ENCODE measurements around the gene TMEM72.
"Not testable (repeated sequence)": the region's sequence is repeated elsewhere in the genome, so short reads cannot be mapped to it uniquely, and the experiment has no call there.

The TMEM72 gene

GRCh38 chr10:44911081-44911540 is at the start of gene TMEM72:
TMEM72 (plus strand) TSS chr10:44911337; CDS start chr10:44911513, 176 bp downstream.
- DNase-seq, result no peak

GRCh38 chr10:44862006-44862751 is 49.0 kb upstream of the TMEM72 start:
- no peak for DNase-seq

DNA sequence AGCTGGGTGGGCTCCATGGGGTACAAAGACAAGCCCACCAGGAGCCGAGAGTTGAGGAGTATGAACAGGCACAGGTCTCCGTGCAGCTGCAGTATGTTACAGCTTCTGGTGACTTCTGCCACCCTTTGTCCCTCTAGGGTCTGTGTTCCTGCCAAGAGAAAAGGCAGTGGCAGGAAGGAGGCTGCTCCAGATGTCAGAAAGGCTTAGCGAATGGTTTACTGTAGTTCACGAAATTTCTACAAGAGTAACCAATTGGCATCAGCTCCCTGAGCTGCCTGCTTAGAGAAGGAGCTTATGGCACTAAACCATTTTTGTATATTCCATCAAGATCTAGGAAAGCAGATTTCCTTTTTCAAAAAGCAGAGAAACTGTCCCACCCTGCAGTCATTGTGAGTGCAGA is 48.2 kb upstream of the TMEM72 start:
- no peak for DNase-seq

- no peak for DNase-seq
Measured at GRCh38 chr10:44863344-44864047, 47.6 kb upstream of the TMEM72 start.

DNA sequence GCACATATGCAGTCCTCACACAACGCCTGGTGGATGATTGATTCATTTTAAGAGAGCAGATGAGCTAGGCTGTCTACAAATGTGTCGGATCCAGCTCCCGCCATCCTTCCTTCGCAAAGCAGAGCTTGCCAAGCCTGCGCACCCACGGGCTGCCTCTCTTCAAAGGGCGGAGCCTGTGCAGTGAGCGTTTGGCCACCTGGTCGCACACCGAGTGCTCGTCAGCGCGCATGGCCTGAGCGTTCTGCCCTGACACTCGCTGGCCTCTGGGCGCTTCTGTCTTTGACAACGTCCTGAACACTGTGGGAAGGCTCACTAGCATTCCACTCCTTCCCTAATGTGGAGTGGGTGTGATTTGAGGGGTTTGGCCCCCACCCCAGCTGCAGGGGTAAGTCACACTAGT is 47.1 kb upstream of the TMEM72 start:
- peak in 1 of 2 donors; percentile 17 for DNase-seq

DNA sequence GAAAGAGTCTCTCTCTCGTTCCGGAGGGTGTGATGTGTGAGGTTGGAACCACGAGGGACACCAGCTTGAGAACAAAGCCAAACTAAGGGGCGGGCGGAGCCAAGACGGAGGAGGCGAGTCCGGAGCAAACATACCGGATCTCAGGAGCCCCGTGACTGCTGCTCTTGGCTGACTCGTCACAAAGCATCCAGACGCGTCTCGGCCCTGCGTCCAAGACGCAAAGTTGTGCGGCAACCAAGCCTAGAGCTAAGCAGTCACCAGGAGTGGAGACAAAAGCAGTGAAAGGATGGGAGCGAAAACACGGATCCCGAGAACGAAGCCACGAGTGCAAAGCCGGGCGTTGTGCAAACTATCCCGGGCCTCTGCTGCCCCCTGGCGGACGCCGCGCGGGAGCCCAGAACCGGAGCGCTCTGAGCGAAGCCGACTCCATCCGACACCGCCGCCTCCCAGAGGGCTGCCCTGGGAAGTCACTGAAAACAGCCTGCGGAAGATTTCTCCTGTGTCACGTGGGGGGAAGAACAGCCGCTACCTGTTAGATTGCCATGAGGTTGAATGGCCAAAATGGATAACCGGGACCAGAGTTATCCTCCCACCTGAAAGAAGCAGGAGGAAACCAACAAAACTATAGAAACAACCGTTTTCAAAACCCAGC is 46.4 kb upstream of the TMEM72 start:
- peak; percentile 81 to 88 for DNase-seq

DNA sequence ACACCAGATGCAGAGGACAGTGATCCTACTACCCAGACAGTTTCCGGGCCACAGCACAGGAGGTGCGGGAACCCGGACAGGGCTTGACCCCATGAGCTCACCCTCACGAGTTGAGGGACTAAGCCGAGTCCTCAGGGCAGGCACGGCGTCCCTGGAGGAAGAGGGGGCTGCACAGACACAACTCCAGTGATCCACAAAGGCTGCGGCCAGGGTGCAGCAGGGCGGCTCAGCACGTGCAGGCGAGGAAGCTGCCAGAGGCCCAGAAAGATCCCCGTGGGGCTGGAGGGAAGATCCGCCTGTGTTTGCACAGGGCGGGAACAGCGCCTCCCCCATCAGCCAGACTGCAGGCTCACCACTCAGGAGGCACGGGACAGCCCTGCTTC is 45.9 kb upstream of the TMEM72 start:
- DNase-seq, result no peak

- not testable (repeated sequence) for DNase-seq
Measured at GRCh38 chr10:44866367-44866766, 44.8 kb upstream of the TMEM72 start.

DNA sequence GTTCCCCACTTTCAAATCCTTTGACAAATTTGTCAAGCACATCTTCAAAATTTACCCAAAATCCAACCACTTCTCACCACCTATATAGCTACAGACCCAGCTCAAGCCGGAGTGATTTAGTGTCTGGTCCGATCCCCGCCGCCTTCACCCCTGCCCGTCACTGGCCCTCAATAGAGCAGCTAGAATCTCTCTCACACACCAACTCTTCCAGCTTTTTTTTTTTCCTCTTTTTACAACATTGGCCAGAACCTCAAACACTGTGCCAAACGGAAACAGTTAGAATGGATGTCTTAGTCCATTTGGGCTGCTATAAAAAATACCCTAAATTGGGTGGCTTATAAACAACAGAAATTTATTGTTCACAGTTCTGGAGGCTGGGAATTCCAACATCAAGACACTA is 41.1 kb upstream of the TMEM72 start:
- no peak for DNase-seq

DNA sequence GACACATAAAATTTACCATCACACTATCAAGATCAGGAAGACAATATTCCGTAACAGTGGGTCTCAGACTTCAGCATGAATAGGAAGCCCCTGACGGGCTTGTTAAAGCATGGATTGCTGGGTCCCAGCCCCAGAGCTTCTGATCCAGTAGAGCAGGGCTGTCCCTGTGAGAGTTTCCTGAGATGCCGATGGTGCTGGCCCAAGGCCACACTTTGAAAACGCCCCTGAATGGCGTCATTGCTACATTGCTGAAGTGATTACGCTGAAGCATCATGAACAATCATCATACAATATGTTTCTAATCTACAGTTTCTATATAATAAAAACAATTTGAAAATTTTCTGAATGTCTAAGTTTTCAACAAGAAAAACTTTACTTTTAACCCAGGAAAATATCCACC is 38.0 kb upstream of the TMEM72 start:
- no peak for DNase-seq

DNA sequence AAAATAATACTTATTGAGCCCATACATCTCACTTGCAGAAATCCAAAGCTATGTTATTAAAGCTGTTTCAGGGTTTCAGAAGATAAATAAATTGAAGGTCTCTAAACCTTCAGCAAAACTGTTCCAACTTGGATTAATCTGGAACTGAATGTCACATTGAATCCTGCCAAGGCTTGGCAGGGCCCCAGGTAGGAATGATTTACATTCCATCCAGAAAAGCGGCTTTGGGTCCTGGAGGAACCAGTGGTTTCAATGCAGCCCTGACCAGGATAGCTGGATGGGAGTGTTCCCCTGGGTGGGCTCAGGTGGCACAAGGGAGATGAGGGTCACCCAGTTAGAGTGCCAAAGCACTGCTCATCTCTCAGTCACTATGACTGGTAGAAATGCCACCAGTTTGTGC is 37.0 kb upstream of the TMEM72 start:
- peak in 1 of 2 donors; percentile 6 for DNase-seq

GRCh38 chr10:44878706-44879530 is 32.2 kb upstream of the TMEM72 start:
- DNase-seq, result peak; percentile 81 to 88

DNA sequence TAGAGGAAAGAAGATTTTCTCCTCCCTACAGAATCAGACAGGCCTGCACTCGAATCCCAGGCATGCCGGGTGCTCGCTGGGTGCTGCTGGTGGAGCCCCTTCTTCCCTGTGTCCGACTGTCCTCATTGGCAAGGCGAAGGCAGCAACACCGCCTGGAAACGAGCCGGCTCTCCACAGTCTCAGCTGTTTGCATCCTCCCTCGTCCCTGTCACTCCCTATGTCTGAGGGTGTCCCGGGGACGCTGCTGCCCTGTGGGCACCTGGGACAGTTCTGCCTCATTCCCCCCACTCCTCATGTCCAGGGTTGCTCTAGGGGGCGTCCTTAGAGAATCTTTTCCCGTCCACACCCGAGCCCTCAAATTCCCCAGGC is 31.6 kb upstream of the TMEM72 start:
- DNase-seq, result no peak

- DNase-seq, result no peak
Measured at GRCh38 chr10:44880090-44880715, 30.9 kb upstream of the TMEM72 start.

- no peak for DNase-seq
Measured at GRCh38 chr10:44881649-44882048, 29.5 kb upstream of the TMEM72 start.

DNA sequence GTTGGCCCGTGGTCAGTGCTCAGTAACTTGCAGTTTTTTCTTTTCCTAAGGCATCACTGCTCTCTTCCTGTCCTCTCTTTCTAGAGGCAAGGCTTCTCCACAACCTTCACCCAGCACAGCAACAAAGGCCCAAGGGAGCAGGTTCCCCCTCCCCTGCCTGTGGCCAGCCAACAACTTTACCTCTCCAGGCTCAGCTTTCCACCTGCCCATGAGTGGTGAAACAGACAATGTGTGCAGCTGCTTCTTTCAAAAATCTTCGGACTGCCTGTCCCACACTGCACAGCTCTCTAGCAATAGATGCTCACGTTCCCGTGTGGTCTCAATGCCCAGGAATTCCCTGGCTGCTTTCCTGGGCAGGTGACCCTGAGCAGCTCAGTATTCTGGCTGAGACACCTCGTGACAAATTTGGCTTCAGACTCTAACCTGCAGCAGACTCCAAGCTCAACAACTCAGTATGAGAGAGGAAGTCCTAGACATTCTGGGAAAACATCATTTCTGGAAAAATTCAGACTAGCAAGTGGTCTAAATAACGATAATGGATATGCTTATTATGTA is 28.9 kb upstream of the TMEM72 start:
- no peak for DNase-seq

DNA sequence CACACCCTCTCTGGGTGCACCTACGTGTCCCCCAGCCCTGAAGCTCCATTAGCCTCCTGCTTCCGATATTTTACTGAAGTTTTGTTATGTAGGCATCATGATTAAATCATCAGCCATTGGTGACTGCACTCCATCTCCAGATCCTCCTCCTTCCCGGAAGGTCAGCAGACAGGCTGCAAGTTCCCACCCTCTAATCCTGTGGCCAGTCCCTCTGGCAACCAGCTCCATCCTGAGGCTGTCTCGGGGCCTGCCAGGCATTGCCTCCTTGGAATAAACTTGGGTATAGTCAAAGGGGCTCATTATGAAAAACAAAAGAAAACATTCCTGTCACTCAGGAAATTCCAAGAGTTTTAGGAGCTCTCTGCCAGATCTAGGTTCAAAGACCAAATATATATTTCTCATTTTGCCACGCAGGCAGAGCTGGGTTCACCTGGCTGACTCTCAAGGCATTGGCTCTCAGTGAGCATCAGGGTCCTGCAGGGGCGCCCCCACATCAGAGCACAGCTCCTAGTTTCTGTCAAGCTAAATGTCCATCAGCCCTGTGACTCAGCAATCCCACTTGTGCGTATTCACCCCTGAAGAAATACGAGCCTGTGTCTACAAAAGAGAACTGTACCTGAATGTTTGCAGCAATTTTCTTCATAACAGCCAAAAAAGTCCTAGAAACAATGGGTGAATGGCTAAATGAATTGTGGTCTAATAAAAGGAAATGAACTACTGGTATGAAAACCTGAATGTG is 27.4 kb upstream of the TMEM72 start:
- no peak for DNase-seq

- no peak for DNase-seq
Measured at GRCh38 chr10:44885710-44886109, 25.4 kb upstream of the TMEM72 start.

DNA sequence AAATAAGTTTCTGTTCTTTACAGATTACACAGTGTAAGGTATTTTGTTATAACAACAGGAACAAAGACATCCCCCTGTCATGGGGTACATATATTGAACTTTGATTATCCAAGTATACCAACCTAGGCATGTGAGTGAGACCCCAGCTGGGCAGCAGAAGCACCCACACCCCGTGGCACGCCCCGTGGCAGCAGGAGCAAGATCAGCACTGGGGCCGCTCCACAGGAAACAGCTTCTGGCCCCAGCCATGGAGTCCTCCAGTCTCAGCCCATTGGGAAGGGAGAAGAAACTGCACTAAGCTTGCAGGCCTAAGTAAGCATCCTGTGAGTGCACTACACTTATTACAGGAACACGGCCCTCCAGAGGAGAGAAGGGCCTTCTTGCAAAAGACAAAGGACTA is 24.2 kb upstream of the TMEM72 start:
- DNase-seq, result no peak

GRCh38 chr10:44888886-44889285 is 22.3 kb upstream of the TMEM72 start:
- no peak for DNase-seq

DNA sequence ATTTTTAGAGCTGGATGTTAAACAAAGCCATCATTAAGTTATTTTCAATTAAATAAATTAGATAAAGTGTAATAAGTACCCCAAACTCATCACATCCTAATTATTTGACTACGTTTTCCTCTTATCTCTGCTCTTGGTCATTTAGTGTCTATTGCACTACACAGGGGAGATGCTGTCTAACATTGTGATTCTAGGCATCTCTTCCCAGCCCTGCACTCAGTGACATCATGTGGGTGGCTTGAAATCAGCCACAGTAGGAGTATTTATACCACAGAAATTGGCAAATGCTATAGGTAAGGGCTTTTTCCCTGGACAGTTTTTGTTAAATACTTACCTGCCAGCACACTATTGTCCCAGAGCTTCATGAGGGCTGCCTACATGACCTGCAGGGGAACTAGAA is 21.3 kb upstream of the TMEM72 start:
- no peak for DNase-seq

Data from hippocampal formation (tissue), 2 donors.